H1 (cell line): ENCODE data around the gene POGZ. TPM values are rescaled to one million over a fixed set of nuclear protein-coding genes. Genes with fewer than 3 reads are reported as not detected.

Experiments
- CTCF ChIA-PET: fragments of 300-600 bp; sonication (Branson Sonifier 250); formaldehyde crosslinking; loops from one replicate; lab custom pipeline; 2021; ENCODE audit not compliant: partially characterized antibody; lab: Charles Lee
- POLR2A ChIA-PET: fragments of 300-600 bp; sonication (Branson Sonifier 250); formaldehyde crosslinking; loops from one replicate; lab custom pipeline; 2021; ENCODE audit warnings: inconsistent platforms; ENCODE audit not compliant: partially characterized antibody; lab: Charles Lee
- DNase-seq, 2 experiments: peaks; one replicate each; pipeline versions ENCODE4 v3.0.0 to v3.0.0-alpha.2; 2010 to 2022; ENCODE audit warnings: low spot score in 2 of 2, low read depth in 1 of 2, mixed read lengths in 1 of 2
- FAIRE-seq: peaks from 2 replicates; lab custom pipeline; 2011; peaks lifted over from hg19 to GRCh38; lab: Jason Lieb, UNC
- H2AFZ ChIP-seq: 2 replicates; pipeline ENCODE4 v1.8.1; 2012; ENCODE audit warnings: low read length, inconsistent platforms
- H2AK5ac ChIP-seq: 2 replicates; pipeline ENCODE4 v1.6.1; 2013; ENCODE audit warnings: low read depth, low read length
- H2BK120ac ChIP-seq: replicated peaks from 2 replicates; pipeline ENCODE3; 2013; ENCODE audit warnings: low read depth, low read length, inconsistent platforms
- H2BK12ac ChIP-seq: 2 replicates; pipeline ENCODE4 v1.6.1; 2013; ENCODE audit warnings: low read depth, low read length
- H2BK15ac ChIP-seq: 2 replicates; pipeline ENCODE4 v1.6.1; 2013; ENCODE audit warnings: low read length
- H2BK20ac ChIP-seq: 2 replicates; pipeline ENCODE4 v1.6.1; 2013; ENCODE audit warnings: low read length
- H2BK5ac ChIP-seq: 2 replicates; pipeline ENCODE4 v1.6.1; 2013; ENCODE audit warnings: low read depth, low read length
- H3K14ac ChIP-seq: 2 replicates; pipeline ENCODE4 v1.6.1; 2013; ENCODE audit warnings: inconsistent platforms; ENCODE audit not compliant: insufficient read length
- H3K18ac ChIP-seq: 2 replicates; pipeline ENCODE4 v1.6.1; 2013; ENCODE audit warnings: low read length; ENCODE audit errors: extremely low read depth
- H3K23ac ChIP-seq: 2 replicates; pipeline ENCODE4 v1.6.1; 2013; ENCODE audit warnings: inconsistent platforms; ENCODE audit not compliant: insufficient read length
- H3K23me2 ChIP-seq: 2 replicates; pipeline ENCODE4 v1.6.1; 2013; ENCODE audit warnings: low read depth, low read length
- H3K27ac ChIP-seq: 2 replicates; pipeline ENCODE4 v1.6.1; 2011; ENCODE audit warnings: low read depth, low read length, inconsistent platforms
- H3K27me3 ChIP-seq, 4 experiments: replicated peaks in 1 of 4; 1 replicate in 1 of 4; 2 replicates in 3 of 4; pipeline versions ENCODE4 v1.6.1 to v1.8.1; 2011 to 2013; ENCODE audit warnings: low read length in 3 of 4, mild to moderate bottlenecking in 3 of 4, inconsistent platforms in 2 of 4, mixed read lengths in 2 of 4, moderate library complexity in 1 of 4; ENCODE audit not compliant: control insufficient read depth in 3 of 4, insufficient read depth in 3 of 4; ENCODE audit errors: extremely low read depth in 1 of 4
- H3K36me3 ChIP-seq, 4 experiments: 2 replicates each; pipeline versions ENCODE4 v1.6.1 to v1.8.1; 2011 to 2013; ENCODE audit warnings: mild to moderate bottlenecking in 4 of 4, low read length in 3 of 4, moderate library complexity in 2 of 4, control low read depth in 1 of 4, inconsistent platforms in 1 of 4; ENCODE audit not compliant: insufficient read depth in 4 of 4, control insufficient read depth in 2 of 4
- H3K4ac ChIP-seq: replicated peaks from 2 replicates; pipeline ENCODE3; 2013; ENCODE audit warnings: low read length, low read depth, mixed read lengths, inconsistent platforms; ENCODE audit not compliant: insufficient read length
- H3K4me1 ChIP-seq, 4 experiments: replicated peaks in 1 of 4; 1 replicate in 1 of 4; 2 replicates in 3 of 4; pipeline versions ENCODE4 v1.6.1 to v1.8.1; 2011 to 2013; ENCODE audit warnings: low read length in 3 of 4, inconsistent platforms in 2 of 4, mixed read lengths in 1 of 4; ENCODE audit not compliant: insufficient read depth in 4 of 4, control insufficient read depth in 3 of 4
- H3K4me2 ChIP-seq, 2 experiments: 2 replicates each; pipeline versions ENCODE4 v1.6.1 to v1.8.1; 2011 to 2013; ENCODE audit warnings: low read depth in 2 of 2, low read length in 2 of 2, control low read depth in 1 of 2, inconsistent platforms in 1 of 2, mild to moderate bottlenecking in 1 of 2; ENCODE audit not compliant: insufficient read depth in 1 of 2
- H3K4me3 ChIP-seq, 4 experiments: fragments of 200-600, 300-600 bp in 1 of 4; sonication (generic), shearing (Covaris generic), sonication (Bioruptor Twin) in 1 of 4; 2 replicates each; pipeline versions ENCODE4 v1.5.1 to v1.8.1; 2011 to 2016; ENCODE audit warnings: low read length in 4 of 4, low read depth in 3 of 4, control low read depth in 2 of 4, inconsistent platforms in 2 of 4, mild to moderate bottlenecking in 2 of 4, mixed read lengths in 1 of 4, moderate library complexity in 1 of 4; ENCODE audit not compliant: insufficient read depth in 2 of 4; ENCODE audit errors: extremely low read depth in 1 of 4
- H3K56ac ChIP-seq: replicated peaks from 2 replicates; pipeline ENCODE3; 2013; ENCODE audit warnings: low read depth, mild to moderate bottlenecking, mixed read lengths, low read length, inconsistent platforms; ENCODE audit not compliant: insufficient read length
- H3K79me1 ChIP-seq: 2 replicates; pipeline ENCODE4 v1.6.1; 2013; ENCODE audit warnings: low read depth, low read length, control low read depth
- H3K79me2 ChIP-seq, 2 experiments: 2 replicates each; pipeline versions ENCODE4 v1.6.1 to v1.8.1; 2012 to 2013; ENCODE audit warnings: low read length in 2 of 2, mild to moderate bottlenecking in 2 of 2, inconsistent platforms in 1 of 2; ENCODE audit not compliant: insufficient read depth in 2 of 2, control insufficient read depth in 1 of 2
- H3K9ac ChIP-seq, 4 experiments: replicated peaks in 1 of 4; 1 replicate in 1 of 4; 2 replicates in 3 of 4; pipeline versions ENCODE4 v1.6.1 to v1.8.1; 2011 to 2013; ENCODE audit warnings: low read depth in 3 of 4, low read length in 3 of 4, control low read depth in 2 of 4, mild to moderate bottlenecking in 2 of 4, moderate library complexity in 2 of 4, inconsistent platforms in 1 of 4; ENCODE audit errors: extremely low read depth in 1 of 4
- H3K9me3 ChIP-seq, 2 experiments: 2 replicates each; pipeline versions ENCODE4 v1.6.1 to v1.8.1; 2012 to 2013; ENCODE audit warnings: mild to moderate bottlenecking in 2 of 2, moderate library complexity in 2 of 2, control low read depth in 1 of 2, inconsistent platforms in 1 of 2, low read depth in 1 of 2, low read length in 1 of 2, mixed read lengths in 1 of 2; ENCODE audit not compliant: insufficient read depth in 2 of 2
- H4K20me1 ChIP-seq, 2 experiments: replicated peaks in 1 of 2; 2 replicates each; pipeline versions ENCODE3 to v1.8.1; 2011 to 2013; ENCODE audit warnings: inconsistent platforms in 2 of 2, low read length in 2 of 2, mild to moderate bottlenecking in 1 of 2; ENCODE audit not compliant: insufficient read depth in 2 of 2, control insufficient read depth in 1 of 2
- H4K5ac ChIP-seq: 2 replicates; pipeline ENCODE4 v1.6.1; 2013; ENCODE audit warnings: low read length, low read depth, mixed read lengths, inconsistent platforms; ENCODE audit not compliant: insufficient read length
- H4K8ac ChIP-seq: 2 replicates; pipeline ENCODE4 v1.8.0; 2013; ENCODE audit warnings: mild to moderate bottlenecking, moderate library complexity, low read length, inconsistent platforms; ENCODE audit not compliant: insufficient read depth; ENCODE audit errors: extremely low read depth
- H4K91ac ChIP-seq: replicated peaks from 2 replicates; pipeline ENCODE3; 2013; ENCODE audit warnings: low read length, mixed read lengths, inconsistent platforms; ENCODE audit not compliant: insufficient read length
- JUND ChIP-seq: IDR thresholded peaks from 2 replicates; pipeline ENCODE4 v1.6.1; 2011; ENCODE audit warnings: mild to moderate bottlenecking, improper control_type of control experiment, low read length
- NRF1 ChIP-seq: IDR thresholded peaks from 2 replicates; pipeline ENCODE4 v1.6.1; 2011; ENCODE audit warnings: mild to moderate bottlenecking, low read depth, low read length, improper control_type of control experiment
- RNF2 ChIP-seq: fragments of 200-900, 300-1000 bp; sonication (generic); IDR thresholded peaks from 2 replicates; pipeline ENCODE4 v1.7.1; 2016; ENCODE audit warnings: borderline replicate concordance, low read depth, mild to moderate bottlenecking, antibody characterized with exemption, low read length; ENCODE audit not compliant: poor library complexity, severe bottlenecking; ENCODE audit errors: missing control alignments
- SP2 ChIP-seq: IDR thresholded peaks from 2 replicates; pipeline ENCODE4 v1.6.1; 2012; ENCODE audit warnings: mild to moderate bottlenecking, low read length, inconsistent platforms
- SRF ChIP-seq: IDR thresholded peaks from 2 replicates; pipeline ENCODE4 v1.6.1; 2011; ENCODE audit warnings: mild to moderate bottlenecking, low read depth, low read length, moderate library complexity
- TEAD4 ChIP-seq: IDR thresholded peaks from 2 replicates; pipeline ENCODE4 v1.6.1; 2012; ENCODE audit warnings: low read depth, low read length, inconsistent platforms, mixed read lengths
- WGBS, 2 experiments: shearing (Covaris generic) in 1 of 2; methylation state at CpG; one replicate each; pipeline versions ENCODE4 v1.1.6 to v1.1.7; 2013 to 2015; ENCODE audit warnings: low lambda C conversion rate in 2 of 2, mixed read lengths in 2 of 2, inconsistent platforms in 1 of 2, low coverage in 1 of 2, missing lambda C conversion rate in 1 of 2; ENCODE audit not compliant: insufficient replicate concordance in 2 of 2, insufficient coverage in 1 of 2, insufficient read length in 1 of 2; ENCODE audit errors: extremely low coverage in 1 of 2, missing lambda C conversion rate in 1 of 2; 5-methylcytosine and 5-hydroxymethylcytosine counted together
- polyA plus RNA-seq, 7 experiments: library from polyadenylated mRNA; depleted of rRNA in 3 of 7; stranded (reverse) in 5 of 7; unstranded in 2 of 7; fragments of >200 nt in 5 of 7; fragments of 200-250 nt in 2 of 7; gene quantifications; 1 replicate in 5 of 7; 2 replicates in 1 of 7; 4 replicates in 1 of 7; pipeline versions ENCODE4 v1.2.1 to v1.2.3, GENCODE V29; 2011 to 2013; ENCODE audit warnings: missing spikeins in 2 of 7, mixed read lengths in 2 of 7
- total RNA-seq: library from RNA; stranded (reverse); fragmentation: NEBNext Ultra II Directional; extraction: Animal tissue kit (Norgen Biotek cat#: 25700); gene quantifications from 2 replicates; pipeline ENCODE4 v1.2.1, GENCODE V29; 2021

The POGZ gene
- total and polyA plus RNA-seq, 2 of the 8 experiments (the other 6 are each of a cell fraction or from before 2014, with no cell fraction given) = 66.4 to 105 TPM

DNA sequence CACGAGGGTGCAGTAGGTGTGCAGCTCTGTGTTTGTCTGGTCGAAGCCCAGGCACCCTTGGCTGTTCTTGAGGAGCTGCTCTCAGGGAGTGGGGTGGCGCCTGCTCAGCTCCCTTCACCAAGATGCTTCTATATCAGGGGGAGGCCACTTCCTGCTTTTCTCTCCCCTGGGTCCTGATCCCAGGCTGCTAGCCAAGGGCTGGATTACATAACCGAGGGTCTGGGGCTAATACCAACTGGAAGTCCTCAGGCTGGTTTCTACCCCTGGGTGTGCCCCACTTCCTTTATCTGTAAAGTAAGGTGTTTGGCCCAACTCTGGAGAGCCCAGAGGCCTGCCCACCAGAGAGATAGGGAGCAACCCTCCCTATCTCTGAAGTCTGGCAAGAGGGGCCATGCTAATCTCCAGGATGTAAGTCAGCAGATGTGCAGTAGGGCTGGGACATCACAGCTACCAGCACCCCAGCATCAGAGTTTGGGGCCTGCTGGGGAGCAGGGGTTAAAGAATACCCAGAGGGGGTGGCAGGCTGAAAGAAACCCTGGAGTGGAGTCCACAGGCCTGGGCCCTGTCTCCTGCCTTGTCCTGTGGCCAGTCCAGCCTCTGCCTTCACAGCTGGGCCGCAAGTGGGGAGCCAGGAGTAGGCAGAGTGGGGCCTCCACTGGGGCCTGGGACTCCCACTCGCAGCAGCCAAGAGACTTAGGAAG is 88.9 kb downstream of the POGZ start:
- no peak overlapping the region for H3K27ac ChIP-seq
- no peak overlapping the region for H3K4ac ChIP-seq
- no peaks in the 10 kb centered on the region for H3K79me1 ChIP-seq
- no peak for TF ChIP-seq JUND
- TF ChIP-seq SRF = no peak
- TF ChIP-seq RNF2 = no peak
- TF ChIP-seq SP2 = no peak
- no peak for TF ChIP-seq TEAD4
- TF ChIP-seq NRF1 = no peak
- no peak overlapping the region for H2BK120ac ChIP-seq
- H4K8ac ChIP-seq = no peak overlapping the region
- no peaks in the 10 kb centered on the region for H3K27me3 ChIP-seq
- no peaks in the 10 kb centered on the region; a peak in 2 of 8 replicates for H3K36me3 ChIP-seq
- H3K4me2 ChIP-seq = no peak overlapping the region
- H3K79me2 ChIP-seq = no peaks in the 10 kb centered on the region
- ChIA-PET CTCF (interaction anchor here (0.5 to 2.2 kb wide), 18 partner anchors 10 to 117 kb away, joined by 3 to 12 read pairs (median 5); partner anchors contain the start of gene PSMB4), POLR2A (interaction anchor here (0.8 to 2.5 kb wide), 5 partner anchors 9 to 29 kb away, joined by 3 to 14 read pairs (median 6); partner anchors contain the start of genes PSMB4 and RFX5)
- no peak overlapping the region for H2BK5ac ChIP-seq
- H3K23ac ChIP-seq = no peak overlapping the region
- no peak overlapping the region for H2BK15ac ChIP-seq
- no peak overlapping the region for H3K14ac ChIP-seq
- H2BK12ac ChIP-seq = no peak overlapping the region
- H3K9ac ChIP-seq = no peak overlapping the region
- H2AFZ ChIP-seq = no peak overlapping the region
- H2AK5ac ChIP-seq = no peak overlapping the region
- no peak for DNase-seq
- H3K18ac ChIP-seq = no peak overlapping the region
- no peak overlapping the region for H3K56ac ChIP-seq
- FAIRE-seq = no peak
- H3K4me3 ChIP-seq = no peak overlapping the region
- H3K23me2 ChIP-seq = peaks cover 2% of the 10 kb centered on the region; the same call in 1 of the 2 replicates
- H4K20me1 ChIP-seq = no peaks in the 10 kb centered on the region
- WGBS, 2 experiments = 90% methylated on average over 6 of the region's 6 CpGs; no CpG with 5 or more reads in 1 of the 2 experiments
- no peak overlapping the region for H2BK20ac ChIP-seq
- H3K9me3 ChIP-seq = no peaks in the 10 kb centered on the region
- no peak overlapping the region for H4K91ac ChIP-seq
- H4K5ac ChIP-seq = no peak overlapping the region
- H3K4me1 ChIP-seq = peaks cover 0 to 11% (median 8%) of the 10 kb centered on the region in 4 experiments; a peak in 6 of 7 replicates
